H1 (cell line): ENCODE results near the gene ASCL1. TPM values are rescaled to one million over a fixed set of nuclear protein-coding genes. Genes with fewer than 3 reads are reported as not detected.

Experiments
- GABPA ChIP-seq: IDR thresholded peaks from 2 replicates; pipeline ENCODE4 v1.6.1; 2011; ENCODE audit warnings: mild to moderate bottlenecking, low read length, moderate library complexity, borderline replicate concordance; ENCODE audit not compliant: insufficient read depth
- HDAC2 ChIP-seq, 2 experiments: fragments of 300-600 bp in 1 of 2; sonication (generic) in 1 of 2; IDR thresholded peaks; 2 replicates each; pipeline ENCODE4 v1.6.1; 2011 to 2012; ENCODE audit warnings: low read depth in 2 of 2, low read length in 2 of 2, mild to moderate bottlenecking in 2 of 2, moderate library complexity in 2 of 2, borderline replicate concordance in 1 of 2, inconsistent platforms in 1 of 2
- JUND ChIP-seq: IDR thresholded peaks from 2 replicates; pipeline ENCODE4 v1.6.1; 2011; ENCODE audit warnings: mild to moderate bottlenecking, improper control_type of control experiment, low read length
- KDM5A ChIP-seq: fragments of 200-600 bp; IDR thresholded peaks from 2 replicates; pipeline ENCODE4 v1.7.1; 2012; ENCODE audit warnings: mild to moderate bottlenecking, low read length, inconsistent platforms, mixed read lengths
- NANOG ChIP-seq: IDR thresholded peaks from 2 replicates; pipeline ENCODE4 v1.6.1; 2011; ENCODE audit warnings: low read length, low read depth, mild to moderate bottlenecking, inconsistent platforms; ENCODE audit not compliant: insufficient read depth, poor library complexity, severe bottlenecking
- TAF7 ChIP-seq: optimal IDR thresholded peaks from 2 replicates; pipeline ENCODE3; 2011; ENCODE audit warnings: low read depth, mild to moderate bottlenecking, inconsistent platforms, low read length, moderate library complexity, borderline replicate concordance
- polyA plus RNA-seq, 7 experiments: library from polyadenylated mRNA; depleted of rRNA in 3 of 7; stranded (reverse) in 5 of 7; unstranded in 2 of 7; fragments of >200 nt in 5 of 7; fragments of 200-250 nt in 2 of 7; gene quantifications; 1 replicate in 5 of 7; 2 replicates in 1 of 7; 4 replicates in 1 of 7; pipeline versions ENCODE4 v1.2.1 to v1.2.3, GENCODE V29; 2011 to 2013; ENCODE audit warnings: missing spikeins in 2 of 7, mixed read lengths in 2 of 7
- total RNA-seq: library from RNA; stranded (reverse); fragmentation: NEBNext Ultra II Directional; extraction: Animal tissue kit (Norgen Biotek cat#: 25700); gene quantifications from 2 replicates; pipeline ENCODE4 v1.2.1, GENCODE V29; 2021
- TF ChIP-seq, protein P1 (sequence below): fragments of 300-600 bp; sonication (generic); IDR thresholded peaks from 2 replicates; pipeline ENCODE4 v1.7.1; 2012; ENCODE audit warnings: low read length, moderate library complexity, mild to moderate bottlenecking, inconsistent platforms; ENCODE audit not compliant: insufficient replicate concordance

Gene ASCL1
- total and polyA plus RNA-seq, 2 of the 8 experiments (the other 6 are each of a cell fraction or from before 2014, with no cell fraction given): 0.12 TPM; not detected in 1

DNA sequence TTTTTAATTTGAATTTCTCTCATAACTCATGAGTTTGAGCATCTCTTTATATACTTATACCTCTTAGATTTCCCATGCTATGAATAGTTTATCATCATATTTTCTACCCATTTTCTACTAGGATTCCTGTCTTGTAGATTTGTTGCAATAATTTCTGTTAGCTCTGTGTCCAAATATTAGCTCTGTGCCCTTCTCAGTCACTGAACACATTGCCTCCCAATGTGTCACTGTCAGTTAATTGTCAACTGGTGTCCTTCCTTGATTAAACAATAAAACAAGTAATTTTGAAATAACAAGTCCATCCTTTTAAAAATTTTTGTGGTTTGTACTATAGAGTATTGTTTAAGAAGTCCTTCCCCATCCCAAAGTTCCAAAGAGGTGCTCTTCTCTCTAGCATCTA lies 36.2 kb upstream of the ASCL1 start (continued):
- TF ChIP-seq, protein P1, sequence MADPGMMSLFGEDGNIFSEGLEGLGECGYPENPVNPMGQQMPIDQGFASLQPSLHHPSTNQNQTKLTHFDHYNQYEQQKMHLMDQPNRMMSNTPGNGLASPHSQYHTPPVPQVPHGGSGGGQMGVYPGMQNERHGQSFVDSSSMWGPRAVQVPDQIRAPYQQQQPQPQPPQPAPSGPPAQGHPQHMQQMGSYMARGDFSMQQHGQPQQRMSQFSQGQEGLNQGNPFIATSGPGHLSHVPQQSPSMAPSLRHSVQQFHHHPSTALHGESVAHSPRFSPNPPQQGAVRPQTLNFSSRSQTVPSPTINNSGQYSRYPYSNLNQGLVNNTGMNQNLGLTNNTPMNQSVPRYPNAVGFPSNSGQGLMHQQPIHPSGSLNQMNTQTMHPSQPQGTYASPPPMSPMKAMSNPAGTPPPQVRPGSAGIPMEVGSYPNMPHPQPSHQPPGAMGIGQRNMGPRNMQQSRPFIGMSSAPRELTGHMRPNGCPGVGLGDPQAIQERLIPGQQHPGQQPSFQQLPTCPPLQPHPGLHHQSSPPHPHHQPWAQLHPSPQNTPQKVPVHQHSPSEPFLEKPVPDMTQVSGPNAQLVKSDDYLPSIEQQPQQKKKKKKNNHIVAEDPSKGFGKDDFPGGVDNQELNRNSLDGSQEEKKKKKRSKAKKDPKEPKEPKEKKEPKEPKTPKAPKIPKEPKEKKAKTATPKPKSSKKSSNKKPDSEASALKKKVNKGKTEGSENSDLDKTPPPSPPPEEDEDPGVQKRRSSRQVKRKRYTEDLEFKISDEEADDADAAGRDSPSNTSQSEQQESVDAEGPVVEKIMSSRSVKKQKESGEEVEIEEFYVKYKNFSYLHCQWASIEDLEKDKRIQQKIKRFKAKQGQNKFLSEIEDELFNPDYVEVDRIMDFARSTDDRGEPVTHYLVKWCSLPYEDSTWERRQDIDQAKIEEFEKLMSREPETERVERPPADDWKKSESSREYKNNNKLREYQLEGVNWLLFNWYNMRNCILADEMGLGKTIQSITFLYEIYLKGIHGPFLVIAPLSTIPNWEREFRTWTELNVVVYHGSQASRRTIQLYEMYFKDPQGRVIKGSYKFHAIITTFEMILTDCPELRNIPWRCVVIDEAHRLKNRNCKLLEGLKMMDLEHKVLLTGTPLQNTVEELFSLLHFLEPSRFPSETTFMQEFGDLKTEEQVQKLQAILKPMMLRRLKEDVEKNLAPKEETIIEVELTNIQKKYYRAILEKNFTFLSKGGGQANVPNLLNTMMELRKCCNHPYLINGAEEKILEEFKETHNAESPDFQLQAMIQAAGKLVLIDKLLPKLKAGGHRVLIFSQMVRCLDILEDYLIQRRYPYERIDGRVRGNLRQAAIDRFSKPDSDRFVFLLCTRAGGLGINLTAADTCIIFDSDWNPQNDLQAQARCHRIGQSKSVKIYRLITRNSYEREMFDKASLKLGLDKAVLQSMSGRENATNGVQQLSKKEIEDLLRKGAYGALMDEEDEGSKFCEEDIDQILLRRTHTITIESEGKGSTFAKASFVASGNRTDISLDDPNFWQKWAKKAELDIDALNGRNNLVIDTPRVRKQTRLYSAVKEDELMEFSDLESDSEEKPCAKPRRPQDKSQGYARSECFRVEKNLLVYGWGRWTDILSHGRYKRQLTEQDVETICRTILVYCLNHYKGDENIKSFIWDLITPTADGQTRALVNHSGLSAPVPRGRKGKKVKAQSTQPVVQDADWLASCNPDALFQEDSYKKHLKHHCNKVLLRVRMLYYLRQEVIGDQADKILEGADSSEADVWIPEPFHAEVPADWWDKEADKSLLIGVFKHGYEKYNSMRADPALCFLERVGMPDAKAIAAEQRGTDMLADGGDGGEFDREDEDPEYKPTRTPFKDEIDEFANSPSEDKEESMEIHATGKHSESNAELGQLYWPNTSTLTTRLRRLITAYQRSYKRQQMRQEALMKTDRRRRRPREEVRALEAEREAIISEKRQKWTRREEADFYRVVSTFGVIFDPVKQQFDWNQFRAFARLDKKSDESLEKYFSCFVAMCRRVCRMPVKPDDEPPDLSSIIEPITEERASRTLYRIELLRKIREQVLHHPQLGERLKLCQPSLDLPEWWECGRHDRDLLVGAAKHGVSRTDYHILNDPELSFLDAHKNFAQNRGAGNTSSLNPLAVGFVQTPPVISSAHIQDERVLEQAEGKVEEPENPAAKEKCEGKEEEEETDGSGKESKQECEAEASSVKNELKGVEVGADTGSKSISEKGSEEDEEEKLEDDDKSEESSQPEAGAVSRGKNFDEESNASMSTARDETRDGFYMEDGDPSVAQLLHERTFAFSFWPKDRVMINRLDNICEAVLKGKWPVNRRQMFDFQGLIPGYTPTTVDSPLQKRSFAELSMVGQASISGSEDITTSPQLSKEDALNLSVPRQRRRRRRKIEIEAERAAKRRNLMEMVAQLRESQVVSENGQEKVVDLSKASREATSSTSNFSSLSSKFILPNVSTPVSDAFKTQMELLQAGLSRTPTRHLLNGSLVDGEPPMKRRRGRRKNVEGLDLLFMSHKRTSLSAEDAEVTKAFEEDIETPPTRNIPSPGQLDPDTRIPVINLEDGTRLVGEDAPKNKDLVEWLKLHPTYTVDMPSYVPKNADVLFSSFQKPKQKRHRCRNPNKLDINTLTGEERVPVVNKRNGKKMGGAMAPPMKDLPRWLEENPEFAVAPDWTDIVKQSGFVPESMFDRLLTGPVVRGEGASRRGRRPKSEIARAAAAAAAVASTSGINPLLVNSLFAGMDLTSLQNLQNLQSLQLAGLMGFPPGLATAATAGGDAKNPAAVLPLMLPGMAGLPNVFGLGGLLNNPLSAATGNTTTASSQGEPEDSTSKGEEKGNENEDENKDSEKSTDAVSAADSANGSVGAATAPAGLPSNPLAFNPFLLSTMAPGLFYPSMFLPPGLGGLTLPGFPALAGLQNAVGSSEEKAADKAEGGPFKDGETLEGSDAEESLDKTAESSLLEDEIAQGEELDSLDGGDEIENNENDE: no peak
- TF ChIP-seq NANOG (no peak), HDAC2 (IDR thresholded peaks at IDR 0.05; ENCODE audit: borderline replicate concordance in 1 of 2, low read depth in 2 of 2, low read length in 2 of 2) (no peak), GABPA (no peak), TAF7 (no peak), KDM5A (no peak), JUND (no peak)
